GM19463 (cell line): ENCODE measurements around the gene ANKS1B.

Experiments
- ATAC-seq: cut with Tn5 transposase; IDR thresholded peaks from one replicate; pipeline ENCODE4 v1.9.1; 2021; ENCODE audit warnings: mild to moderate bottlenecking, moderate library complexity; ENCODE audit not compliant: unreplicated experiment

The ANKS1B gene

DNA sequence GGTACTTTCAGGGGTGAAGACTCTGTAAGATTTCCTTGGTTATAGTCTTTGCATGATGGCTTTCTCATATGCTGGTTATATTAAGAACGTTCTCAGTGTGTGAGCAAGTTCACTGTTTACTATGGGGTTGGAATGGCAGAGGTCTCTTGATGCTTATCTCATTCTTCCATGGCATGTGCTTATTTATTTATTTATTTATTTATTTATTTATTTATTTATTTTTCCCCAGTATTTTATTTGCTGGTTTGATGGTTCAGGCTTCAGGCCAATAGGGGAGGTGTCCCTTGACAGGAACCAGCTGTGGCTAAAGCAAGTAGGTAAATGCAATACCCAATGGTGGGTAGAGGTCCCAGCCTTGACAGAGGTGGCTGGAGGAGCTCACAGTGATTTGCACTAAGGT, 498.5 kb downstream of the ANKS1B start:
- ATAC-seq: no peak

DNA sequence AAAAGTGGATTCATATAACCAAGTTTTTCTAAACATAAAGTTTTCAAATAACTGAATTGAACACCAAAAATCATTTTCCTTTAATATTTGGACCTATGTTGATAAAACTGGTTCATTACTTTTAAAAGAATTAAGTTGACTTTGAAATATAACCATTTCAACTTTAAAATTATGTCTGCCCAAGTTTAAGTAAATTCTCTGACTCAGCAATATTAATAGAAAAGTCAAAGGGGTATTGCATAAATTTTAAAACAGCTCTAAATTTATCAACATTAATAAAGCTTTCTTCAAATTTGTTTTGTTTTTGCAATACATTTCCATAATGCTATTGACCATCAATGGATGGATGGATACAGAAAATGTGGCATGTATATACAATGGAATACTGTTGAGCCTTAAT, 505.6 kb downstream of the ANKS1B start:
- no peak for ATAC-seq

DNA sequence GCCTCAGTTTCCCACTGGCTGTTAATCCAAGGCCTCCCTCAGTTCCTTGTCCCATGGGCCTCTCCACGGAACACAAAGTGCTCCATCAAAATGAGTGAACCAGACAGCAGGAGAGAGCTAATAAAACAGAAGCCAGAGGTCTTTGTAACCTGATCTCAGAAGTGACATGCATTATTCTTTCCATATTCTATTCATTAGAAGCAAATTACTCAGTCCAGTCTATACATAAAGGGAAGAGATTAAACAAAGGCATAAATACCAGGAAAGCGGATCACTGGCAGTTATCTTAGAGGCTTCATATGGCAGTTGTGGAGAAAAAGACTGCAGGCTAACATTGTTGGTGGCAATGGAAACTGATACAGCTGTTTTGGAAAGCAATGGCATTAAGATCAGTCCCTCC, 507.8 kb downstream of the ANKS1B start:
- no peak for ATAC-seq

GRCh38 chr12:99455350-99456035, 529.2 kb downstream of the ANKS1B start:
- no peak for ATAC-seq

- peak; percentile 2 for ATAC-seq
Measured at GRCh38 chr12:99454539-99455172, 530.1 kb downstream of the ANKS1B start.

- peak; percentile 46 for ATAC-seq
Measured at GRCh38 chr12:99453836-99454538, 530.7 kb downstream of the ANKS1B start.

GRCh38 chr12:99450036-99450630, 534.6 kb downstream of the ANKS1B start:
- ATAC-seq: no peak

- ATAC-seq: peak; percentile 90
Measured at GRCh38 chr12:99444859-99445316, 539.8 kb downstream of the ANKS1B start.

DNA sequence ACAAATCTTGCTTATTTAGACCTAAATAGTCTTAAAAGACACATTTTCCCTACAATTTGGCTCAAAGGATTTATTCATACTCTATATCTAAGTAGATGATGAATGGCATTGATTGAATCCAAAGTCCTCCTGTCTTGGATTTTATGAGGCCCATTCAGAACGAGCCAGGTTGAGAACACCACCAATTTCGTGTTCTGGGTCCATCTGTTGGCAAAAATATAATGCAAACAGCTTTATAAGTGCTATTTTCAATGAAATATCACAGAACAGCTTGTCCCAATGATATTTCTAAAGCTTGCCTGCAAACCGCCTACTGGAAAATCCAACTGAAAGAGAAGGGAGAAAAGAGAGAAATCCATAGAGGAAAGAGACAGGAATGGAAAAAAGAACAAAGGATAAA, 542.0 kb downstream of the ANKS1B start:
- no peak for ATAC-seq

GRCh38 chr12:99439399-99439798, 545.3 kb downstream of the ANKS1B start:
- no peak for ATAC-seq

DNA sequence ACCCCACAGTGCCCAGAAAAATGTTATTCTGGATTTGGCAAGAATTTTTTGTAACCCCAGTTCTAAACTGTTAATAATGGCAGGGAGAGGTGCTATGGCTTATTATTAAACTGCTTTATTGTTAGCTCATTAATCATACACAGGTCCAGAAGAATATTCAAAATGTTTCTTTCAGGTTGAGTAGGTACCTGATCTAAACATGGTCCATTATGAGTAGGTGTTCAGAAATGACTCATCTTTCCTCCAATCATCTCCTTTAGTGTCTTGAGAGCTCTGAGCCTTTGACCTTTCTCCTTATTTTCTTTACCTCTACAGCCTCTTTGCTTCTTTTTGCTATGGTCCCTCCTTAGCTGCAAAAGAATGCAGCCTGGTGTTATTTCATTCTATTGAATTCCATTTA, 548.2 kb downstream of the ANKS1B start:
- peak; percentile 98 for ATAC-seq

DNA sequence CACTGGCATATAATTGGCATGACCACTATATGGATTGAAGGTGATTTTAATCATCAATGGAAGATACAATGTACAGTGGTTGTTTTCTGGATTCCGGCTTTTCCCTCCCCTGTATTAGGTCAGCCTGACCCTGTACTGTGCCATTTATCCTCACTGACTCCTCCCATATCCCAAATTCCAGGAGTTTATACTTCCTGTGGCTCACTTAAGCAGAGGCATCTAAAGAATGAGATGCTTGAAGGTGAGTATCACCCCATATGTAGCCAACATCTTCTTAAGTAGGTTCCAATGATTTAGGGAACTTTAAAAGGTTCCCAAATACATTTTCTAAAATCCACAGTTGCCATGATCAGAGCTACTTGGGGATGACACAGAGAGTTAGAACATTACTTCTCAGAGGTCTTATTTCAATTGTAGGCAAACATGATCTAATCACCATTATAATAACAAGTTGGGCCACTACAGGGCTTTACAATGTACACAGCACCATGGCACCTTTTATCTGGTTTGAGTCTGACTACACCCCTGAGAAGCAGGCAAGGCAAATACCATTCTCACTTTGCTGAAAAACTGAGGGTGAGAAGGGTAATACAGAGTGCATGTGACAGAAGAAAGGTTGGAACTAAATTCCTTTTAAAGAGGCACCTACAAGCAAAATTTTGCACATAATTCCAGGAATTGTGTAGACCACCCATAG, 549.5 kb downstream of the ANKS1B start:
- ATAC-seq: no peak

GRCh38 chr12:99433155-99433554, 551.6 kb downstream of the ANKS1B start:
- no peak for ATAC-seq

DNA sequence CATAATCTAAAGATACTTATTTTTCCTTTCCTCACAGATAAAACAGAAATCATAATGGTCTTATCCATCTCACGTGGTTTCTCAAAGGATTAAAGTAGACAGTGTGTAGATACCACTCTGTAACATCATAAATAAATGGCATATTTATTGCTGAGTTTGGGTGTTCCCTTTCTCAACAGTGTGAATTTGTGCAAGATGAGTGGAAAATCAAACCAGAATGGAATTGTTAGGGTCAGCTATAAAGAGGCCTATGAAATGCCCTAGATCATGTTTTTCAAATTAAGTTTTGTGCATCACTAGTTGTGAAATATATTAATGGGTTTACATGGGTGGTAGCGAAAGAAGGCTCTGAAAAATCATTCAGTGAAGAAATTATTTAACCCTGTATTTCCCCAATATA, 553.5 kb downstream of the ANKS1B start:
- ATAC-seq: no peak

DNA sequence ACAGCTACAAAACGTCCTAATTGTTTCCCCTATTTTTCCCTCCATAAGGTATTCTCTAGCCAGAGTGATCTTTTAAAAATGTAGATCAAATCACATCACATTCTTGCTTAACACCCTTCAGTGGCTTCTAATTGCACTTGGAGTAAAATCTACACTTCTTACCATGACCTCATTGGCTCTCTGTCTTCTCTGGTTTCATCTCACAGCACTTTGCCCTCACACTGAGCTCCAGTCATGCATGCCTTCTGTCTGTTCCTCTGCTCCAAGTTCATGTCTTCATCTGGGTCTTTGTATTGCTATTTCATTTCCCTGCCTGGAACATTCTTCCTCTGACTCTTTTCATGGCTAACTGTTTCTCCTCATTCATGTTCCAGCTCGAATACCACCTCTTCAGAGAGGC, 557.6 kb downstream of the ANKS1B start:
- peak; percentile 95 for ATAC-seq

DNA sequence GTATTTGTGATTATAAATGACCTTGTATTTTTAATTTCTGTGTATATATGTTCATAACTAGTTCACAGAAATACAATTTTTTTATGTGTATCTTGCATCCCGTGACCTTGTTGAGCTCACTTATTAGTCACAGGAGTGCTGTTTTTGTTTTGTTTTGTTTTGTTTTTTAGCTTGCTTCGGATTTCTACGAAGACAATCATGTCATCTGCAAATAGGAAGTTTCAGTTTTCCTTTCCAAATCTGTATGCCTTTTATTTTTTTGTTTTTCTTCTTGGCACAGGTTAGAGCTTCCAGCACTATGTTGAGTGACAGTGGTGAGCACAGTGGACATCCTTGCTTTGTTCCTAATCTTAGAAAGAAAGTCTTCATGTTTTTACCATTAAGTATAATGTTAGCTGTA, 566.4 kb downstream of the ANKS1B start:
- no peak for ATAC-seq

DNA sequence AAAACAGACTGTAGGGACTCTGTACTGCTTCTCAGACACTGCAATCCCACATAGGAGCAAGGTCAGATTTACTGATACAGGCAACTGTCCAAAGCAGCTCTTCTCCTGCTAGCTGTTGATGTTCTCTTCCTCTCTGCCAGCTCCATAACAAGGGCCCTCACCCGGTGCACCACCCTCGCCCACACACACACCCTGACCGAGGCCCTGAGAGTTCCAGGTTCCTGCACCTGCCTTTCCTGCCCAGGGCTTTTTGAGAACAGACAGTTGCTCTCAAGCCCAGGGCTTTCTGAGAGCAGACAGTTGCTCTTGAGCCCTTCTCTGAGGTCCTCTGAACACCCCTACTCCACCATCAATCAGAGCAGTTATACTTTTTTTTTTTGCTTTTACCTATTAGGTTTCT, 571.0 kb downstream of the ANKS1B start:
- ATAC-seq: no peak

DNA sequence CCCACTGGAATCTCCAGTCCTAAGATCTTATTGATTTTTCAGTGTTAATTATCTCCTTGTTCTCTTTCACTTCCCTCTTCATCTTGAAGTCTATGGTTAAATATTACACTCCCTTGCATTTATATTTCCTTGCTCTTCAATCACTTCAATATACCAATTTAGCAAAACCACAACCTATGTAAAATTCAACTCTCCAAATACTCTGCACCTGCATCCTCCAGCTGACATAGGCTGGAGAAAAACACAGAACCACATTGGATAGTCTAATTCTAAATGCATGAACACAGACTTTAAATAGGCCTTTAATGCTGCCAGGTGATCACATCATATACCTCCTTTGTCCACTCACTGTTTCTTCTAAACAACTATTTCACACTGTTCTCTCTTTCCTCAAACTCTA, 591.0 kb downstream of the ANKS1B start:
- ATAC-seq: peak; percentile 68

GRCh38 chr12:99392091-99392850, 592.5 kb downstream of the ANKS1B start:
- no peak for ATAC-seq

DNA sequence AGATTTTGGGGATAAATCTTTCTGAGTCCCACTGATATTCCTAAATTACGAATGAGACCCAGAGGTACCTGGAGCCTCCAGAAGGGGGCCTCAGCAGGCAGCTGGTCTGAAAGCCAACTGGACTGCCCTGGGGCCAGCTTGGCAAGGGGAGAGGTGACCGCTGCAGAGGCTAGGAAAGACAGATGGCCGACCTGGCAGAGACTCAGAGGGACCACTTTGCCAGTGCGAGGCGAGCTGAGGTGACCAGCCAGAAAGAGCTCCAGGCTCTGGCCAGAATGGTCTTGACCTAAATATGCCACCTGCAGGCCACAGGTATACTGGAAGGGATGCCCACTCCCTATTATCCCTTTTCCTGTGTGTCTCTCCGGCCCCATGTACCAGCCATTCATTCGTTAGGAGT, 594.0 kb downstream of the ANKS1B start:
- ATAC-seq: no peak
